HS-27A (cell line): Measurements from ENCODE around the gene PPDPF.
"Not testable (repeated sequence)": the region's sequence is repeated elsewhere in the genome, so short reads cannot be mapped to it uniquely, and the experiment has no call there.

Experiments used
- DNase-seq: peaks from one replicate; pipeline ENCODE4 v3.0.0-alpha.2; 2012; ENCODE audit warnings: low read depth, missing footprints

PPDPF gene

GRCh38 chr20:63551068-63551467 lies 30.5 kb downstream of the PPDPF start:
- DNase-seq = no peak

GRCh38 chr20:63552481-63553249 lies 32.1 kb downstream of the PPDPF start:
- DNase-seq = no peak

- no peak for DNase-seq
Measured at GRCh38 chr20:63553251-63553932, 32.8 kb downstream of the PPDPF start.

GRCh38 chr20:63553933-63554290 lies 33.3 kb downstream of the PPDPF start, which contains the start of gene FNDC11:
Gene FNDC11 (plus strand): TSS chr20:63554159. CDS start chr20:63555664, 1,505 bp downstream.
- no peak for DNase-seq

GRCh38 chr20:63554361-63555278 lies 34.1 kb downstream of the PPDPF start:
- DNase-seq = no peak

GRCh38 chr20:63555661-63556381 lies 35.3 kb downstream of the PPDPF start:
- no peak for DNase-seq

- no peak for DNase-seq
Measured at GRCh38 chr20:63556873-63557478, 36.4 kb downstream of the PPDPF start.

- DNase-seq = no peak
Measured at GRCh38 chr20:63557481-63557891, 36.9 kb downstream of the PPDPF start.

GRCh38 chr20:63558804-63559484 lies 38.4 kb downstream of the PPDPF start:
- no peak for DNase-seq

- not testable (repeated sequence) for DNase-seq
Measured at GRCh38 chr20:63559485-63560332, 39.1 kb downstream of the PPDPF start.

GRCh38 chr20:63560333-63560805 lies 39.8 kb downstream of the PPDPF start:
- DNase-seq = no peak

- DNase-seq = no peak
Measured at GRCh38 chr20:63560856-63561609, 40.5 kb downstream of the PPDPF start.

GRCh38 chr20:63561624-63562396 lies 41.2 kb downstream of the PPDPF start:
- DNase-seq = no peak

- DNase-seq = no peak
Measured at GRCh38 chr20:63562461-63563224, 42.1 kb downstream of the PPDPF start.

GRCh38 chr20:63563225-63563935 lies 42.8 kb downstream of the PPDPF start:
- no peak for DNase-seq

GRCh38 chr20:63564036-63564810 lies 43.7 kb downstream of the PPDPF start:
- DNase-seq = no peak
